ENCODE measurements around the gene C12orf54.

DNA sequence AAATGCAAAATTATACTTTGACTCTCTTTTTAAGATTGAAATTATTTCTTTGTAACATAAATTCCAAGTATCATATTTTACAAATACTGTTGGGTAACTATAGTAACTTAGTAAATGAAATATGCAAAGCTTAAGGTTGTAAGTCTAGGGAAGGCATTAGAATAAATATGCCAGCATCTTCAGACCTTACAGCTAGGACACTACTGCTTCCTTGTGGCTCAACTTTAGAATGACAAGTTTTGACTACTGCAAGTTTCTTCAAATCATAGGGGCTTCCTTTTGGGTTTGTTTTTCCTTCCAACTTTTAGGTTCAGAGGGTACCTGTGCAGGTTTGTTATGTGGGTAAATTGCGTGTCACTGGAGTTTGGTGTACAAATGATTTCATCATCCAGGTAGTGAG, 27.6 kb upstream of the C12orf54 start:
- no peak for TF ChIP-seq EZH2 (IDR thresholded peaks at IDR 0.05; ENCODE audit: borderline replicate concordance, low read depth, low read length, severe bottlenecking)
- TF ChIP-seq, protein P1, sequence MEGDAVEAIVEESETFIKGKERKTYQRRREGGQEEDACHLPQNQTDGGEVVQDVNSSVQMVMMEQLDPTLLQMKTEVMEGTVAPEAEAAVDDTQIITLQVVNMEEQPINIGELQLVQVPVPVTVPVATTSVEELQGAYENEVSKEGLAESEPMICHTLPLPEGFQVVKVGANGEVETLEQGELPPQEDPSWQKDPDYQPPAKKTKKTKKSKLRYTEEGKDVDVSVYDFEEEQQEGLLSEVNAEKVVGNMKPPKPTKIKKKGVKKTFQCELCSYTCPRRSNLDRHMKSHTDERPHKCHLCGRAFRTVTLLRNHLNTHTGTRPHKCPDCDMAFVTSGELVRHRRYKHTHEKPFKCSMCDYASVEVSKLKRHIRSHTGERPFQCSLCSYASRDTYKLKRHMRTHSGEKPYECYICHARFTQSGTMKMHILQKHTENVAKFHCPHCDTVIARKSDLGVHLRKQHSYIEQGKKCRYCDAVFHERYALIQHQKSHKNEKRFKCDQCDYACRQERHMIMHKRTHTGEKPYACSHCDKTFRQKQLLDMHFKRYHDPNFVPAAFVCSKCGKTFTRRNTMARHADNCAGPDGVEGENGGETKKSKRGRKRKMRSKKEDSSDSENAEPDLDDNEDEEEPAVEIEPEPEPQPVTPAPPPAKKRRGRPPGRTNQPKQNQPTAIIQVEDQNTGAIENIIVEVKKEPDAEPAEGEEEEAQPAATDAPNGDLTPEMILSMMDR (IDR thresholded peaks at IDR 0.05; ENCODE audit: borderline replicate concordance, extremely low read depth, low read length, poor library complexity, severe bottlenecking) = peak; percentile 46
